ENCODE data around the gene SNX6.
"Not testable (repeated sequence)": the region's sequence is repeated elsewhere in the genome, so short reads cannot be mapped to it uniquely, and the experiment has no call there.

Gene SNX6

DNA sequence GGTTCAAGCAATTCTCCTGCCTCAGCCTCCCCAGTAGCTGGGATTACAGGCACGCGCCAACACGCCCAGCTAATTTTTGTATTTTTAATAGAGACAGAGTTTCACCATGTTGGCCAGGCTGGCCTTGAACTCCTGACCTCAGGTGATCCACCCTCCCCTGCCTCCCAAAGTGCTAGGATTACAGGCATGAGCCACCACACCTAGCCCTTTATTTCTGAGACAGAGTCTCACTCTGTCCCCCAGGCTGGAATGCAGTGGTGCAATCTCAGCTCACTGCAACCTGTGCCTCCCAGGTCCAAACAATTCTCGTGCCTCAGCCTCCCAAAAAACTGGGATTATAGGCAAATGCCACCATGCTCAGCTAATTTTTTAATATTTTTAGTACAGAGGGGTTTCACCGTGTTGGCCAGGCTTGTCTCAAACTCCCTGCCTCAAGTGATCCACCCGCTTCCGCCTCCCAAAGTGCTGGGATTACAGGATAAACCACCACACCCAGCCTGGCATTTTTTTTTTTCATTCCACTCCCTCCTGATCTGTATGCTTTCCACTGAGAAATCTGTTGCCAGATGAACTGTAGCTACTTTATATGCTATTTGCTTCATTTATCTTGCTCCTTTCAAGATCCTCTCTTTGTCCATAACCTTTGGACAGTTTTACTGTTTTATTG is 109.5 kb downstream of the SNX6 start:
- DNase-seq = not testable (repeated sequence)

Data from femur (tissue), 1 donor.